IMR-90 (cell line): Measurements from ENCODE around the gene ZNF362. TPM values are rescaled to one million over a fixed set of nuclear protein-coding genes. Genes with fewer than 3 reads are reported as not detected.

Source experiments
- ATAC-seq: fragments of 200-7000 bp; cut with Tn5 transposase; 2 replicates; pipeline ENCODE4 v1.9.1; 2020; ENCODE audit warnings: low read depth, mild to moderate bottlenecking, moderate library complexity
- BruUV-seq: library from RNA; stranded (reverse); fragments of 400-500 nt; replicated peaks from 2 replicates; lab custom pipeline; 2021; lab: Mats Ljungman, UMichigan
- CTCF ChIA-PET: fragments of 300-600 bp; formaldehyde crosslinking; extraction: SDS; loops from one replicate; lab custom pipeline; 2021; ENCODE audit warnings: antibody characterized with exemption; lab: Yijun Ruan, JAX
- POLR2A ChIA-PET: fragments of 300-600 bp; sonication (Branson Sonifier 250); formaldehyde crosslinking; loops from one replicate; lab custom pipeline; 2022; ENCODE audit warnings: antibody characterized with exemption; ENCODE audit not compliant: unreplicated experiment; lab: Charles Lee
- DNase-seq: peaks from one replicate; pipeline ENCODE4 v3.0.0; 2013
- H2AFZ ChIP-seq: replicated peaks from 2 replicates; pipeline ENCODE3; 2013; ENCODE audit warnings: low read length, mild to moderate bottlenecking; ENCODE audit not compliant: poor library complexity
- H2AK5ac ChIP-seq: 2 replicates; pipeline ENCODE4 v1.6.1; 2013; ENCODE audit warnings: low read depth, low read length, inconsistent platforms
- H2AK9ac ChIP-seq: replicated peaks from 2 replicates; pipeline ENCODE3; 2013; ENCODE audit warnings: mild to moderate bottlenecking, low read depth, low read length, moderate library complexity; ENCODE audit not compliant: poor library complexity
- H2BK120ac ChIP-seq: 2 replicates; pipeline ENCODE4 v1.6.1; 2013; ENCODE audit warnings: low read depth, low read length, inconsistent platforms
- H2BK15ac ChIP-seq: 3 replicates; pipeline ENCODE4 v1.6.1; 2013; ENCODE audit warnings: low read depth, low read length, inconsistent platforms
- H2BK20ac ChIP-seq: 2 replicates; pipeline ENCODE4 v1.6.1; 2013; ENCODE audit warnings: low read depth, mild to moderate bottlenecking, inconsistent platforms, low read length, moderate library complexity
- H2BK5ac ChIP-seq: 2 replicates; pipeline ENCODE4 v1.6.1; 2013; ENCODE audit warnings: mild to moderate bottlenecking, low read depth, low read length, inconsistent platforms; ENCODE audit not compliant: poor library complexity, severe bottlenecking
- H3K14ac ChIP-seq: replicated peaks from 2 replicates; pipeline ENCODE4 v1.6.1; 2013; ENCODE audit warnings: low read depth, low read length, inconsistent platforms
- H3K18ac ChIP-seq: 2 replicates; pipeline ENCODE4 v1.6.1; 2013; ENCODE audit warnings: low read depth, low read length, control low read depth
- H3K23ac ChIP-seq: 2 replicates; pipeline ENCODE4 v1.6.1; 2013; ENCODE audit warnings: low read depth, low read length, inconsistent platforms
- H3K27ac ChIP-seq: 2 replicates; pipeline ENCODE4 v1.5.1; 2013; ENCODE audit warnings: mild to moderate bottlenecking, control low read depth, low read length; ENCODE audit not compliant: insufficient read depth
- H3K27me3 ChIP-seq: 2 replicates; pipeline ENCODE4 v1.6.1; 2013; ENCODE audit warnings: low read length; ENCODE audit not compliant: control insufficient read depth, insufficient read depth
- H3K36me3 ChIP-seq: 2 replicates; pipeline ENCODE4 v1.6.1; 2013; ENCODE audit warnings: low read length, mixed read lengths; ENCODE audit not compliant: control insufficient read depth, insufficient read depth
- H3K4ac ChIP-seq: 2 replicates; pipeline ENCODE4 v1.6.1; 2013; ENCODE audit warnings: low read depth, low read length, inconsistent platforms
- H3K4me1 ChIP-seq: 2 replicates; pipeline ENCODE4 v1.6.1; 2013; ENCODE audit warnings: low read length, mixed read lengths; ENCODE audit not compliant: control insufficient read depth, insufficient read depth
- H3K4me2 ChIP-seq: 2 replicates; pipeline ENCODE4 v1.6.1; 2013; ENCODE audit warnings: low read depth, mild to moderate bottlenecking, control low read depth, low read length, moderate library complexity
- H3K4me3 ChIP-seq: 2 replicates; pipeline ENCODE4 v1.5.1; 2013; ENCODE audit warnings: low read depth, mild to moderate bottlenecking, control low read depth, low read length, moderate library complexity; ENCODE audit not compliant: insufficient read depth
- H3K56ac ChIP-seq: 2 replicates; pipeline ENCODE4 v1.6.1; 2013; ENCODE audit warnings: low read length, inconsistent platforms; ENCODE audit not compliant: insufficient read depth; ENCODE audit errors: extremely low read depth
- H3K79me1 ChIP-seq, 2 experiments: 2 replicates each; pipeline ENCODE4 v1.6.1; 2013; ENCODE audit warnings: low read length in 2 of 2, inconsistent platforms in 1 of 2, low read depth in 1 of 2
- H3K9ac ChIP-seq: 2 replicates; pipeline ENCODE4 v1.6.1; 2013; ENCODE audit warnings: low read depth, low read length, control low read depth
- H3K9me1 ChIP-seq: 2 replicates; pipeline ENCODE4 v1.6.1; 2013; ENCODE audit warnings: low read length, inconsistent platforms; ENCODE audit not compliant: insufficient read depth
- H3K9me3 ChIP-seq: 2 replicates; pipeline ENCODE4 v1.6.1; 2013; ENCODE audit warnings: low read length; ENCODE audit not compliant: control insufficient read depth, insufficient read depth
- H4K20me1 ChIP-seq: 2 replicates; pipeline ENCODE4 v1.6.1; 2013; ENCODE audit warnings: low read length, inconsistent platforms; ENCODE audit not compliant: insufficient read depth
- H4K5ac ChIP-seq: 2 replicates; pipeline ENCODE4 v1.6.1; 2013; ENCODE audit warnings: mild to moderate bottlenecking, low read depth, low read length, control low read depth
- H4K8ac ChIP-seq, 2 experiments: 2 replicates each; pipeline ENCODE4 v1.6.1; 2013; ENCODE audit warnings: low read depth in 2 of 2, low read length in 2 of 2, control low read depth in 1 of 2, inconsistent platforms in 1 of 2
- H4K91ac ChIP-seq: 2 replicates; pipeline ENCODE4 v1.6.1; 2013; ENCODE audit warnings: low read depth, low read length, inconsistent platforms; ENCODE audit not compliant: insufficient read depth
- BHLHE40 ChIP-seq: fragments of 150-350 bp; IDR thresholded peaks from 2 replicates; pipeline ENCODE4 v1.6.1; 2016; ENCODE audit warnings: mild to moderate bottlenecking, low read depth, low read length
- CHD1 ChIP-seq: IDR thresholded peaks from 2 replicates; pipeline ENCODE4 v1.6.1; 2012; ENCODE audit warnings: low read depth, low read length, improper control_type of control experiment
- FOS ChIP-seq: fragments of 150-350 bp; IDR thresholded peaks from 2 replicates; pipeline ENCODE4 v1.6.1; 2016; ENCODE audit warnings: low read depth, low read length
- MAFK ChIP-seq: IDR thresholded peaks from 2 replicates; pipeline ENCODE4 v1.6.1; 2012; ENCODE audit warnings: low read depth, low read length, improper control_type of control experiment
- MAZ ChIP-seq: IDR thresholded peaks from 2 replicates; pipeline ENCODE4 v1.6.1; 2012; ENCODE audit warnings: low read depth, mild to moderate bottlenecking, low read length, improper control_type of control experiment, moderate library complexity, borderline replicate concordance
- MXI1 ChIP-seq: IDR thresholded peaks from 2 replicates; pipeline ENCODE4 v1.6.1; 2012; ENCODE audit warnings: low read depth, mild to moderate bottlenecking, low read length, moderate library complexity, borderline replicate concordance
- NFE2L2 ChIP-seq: fragments of 150-350 bp; IDR thresholded peaks from 2 replicates; pipeline ENCODE4 v1.6.1; 2016; ENCODE audit warnings: low read depth, mild to moderate bottlenecking, low read length
- USF2 ChIP-seq: fragments of 150-350 bp; IDR thresholded peaks from 2 replicates; pipeline ENCODE4 v1.6.1; 2017; ENCODE audit warnings: mild to moderate bottlenecking, antibody characterized with exemption, low read length, low read depth
- WGBS, 2 experiments: methylation state at CpG; one replicate each; pipeline versions ENCODE4 v1.1.5 to v1.1.7; 2013; ENCODE audit warnings: missing lambda C conversion rate in 2 of 2; ENCODE audit not compliant: insufficient read length in 1 of 2; ENCODE audit errors: extremely low coverage in 2 of 2; 5-methylcytosine and 5-hydroxymethylcytosine counted together
- dilution Hi-C: fragments of 300-500 bp; cut with HindIII; formaldehyde crosslinking; loops from one replicate; pipeline ENCODE4 v1.14.3; 2018; ENCODE audit warnings: low sequenced_read_pairs; ENCODE audit not compliant: unreplicated experiment
- in situ Hi-C: fragments of 300-500 bp; cut with MboI; formaldehyde crosslinking; loops from 3 replicates; pipeline ENCODE4 v1.14.3; 2019; ENCODE audit warnings: low sequenced_read_pairs, inconsistent platforms, mixed read lengths
- intact Hi-C: fragments of 100-400 bp; cut with micrococcal nuclease; formaldehyde crosslinking; loops from 2 replicates; pipeline ENCODE4 v1.10.0; 2022
- polyA plus RNA-seq, 3 experiments: library from polyadenylated mRNA; depleted of rRNA; stranded (reverse); fragments of >200 nt; gene quantifications; 2 replicates each; pipeline ENCODE4 v1.2.3, GENCODE V29; 2012; ENCODE audit warnings: low replicate concordance in 1 of 3
- total RNA-seq: library from RNA; depleted of rRNA; stranded (reverse); fragments of >200 nt; gene quantifications from 2 replicates; pipeline ENCODE4 v1.2.3, GENCODE V29; 2012

The ZNF362 gene
- total and polyA plus RNA-seq, 2 of the 4 experiments (the other 2 are of a cell fraction), result 5.7 to 12.9 TPM

DNA sequence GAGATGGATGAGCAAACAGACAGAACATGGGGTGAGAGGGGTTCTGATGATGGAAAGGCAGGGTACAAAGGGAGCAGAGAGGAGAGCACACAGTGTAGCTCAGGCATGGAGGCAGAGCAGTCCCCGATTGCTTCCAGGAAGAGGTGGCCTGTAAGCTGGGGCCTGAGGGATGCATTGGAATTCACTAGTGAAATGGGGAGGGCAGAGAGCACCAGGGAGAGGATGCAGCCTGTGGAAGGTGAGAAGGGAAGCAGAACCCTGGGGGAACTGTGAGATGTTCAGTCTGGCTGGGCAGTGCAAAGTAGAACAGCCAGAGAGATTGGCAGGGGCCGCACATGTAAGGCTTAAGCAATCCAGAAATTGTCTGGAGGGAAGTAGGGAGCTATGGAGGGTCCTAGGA, 12.2 kb downstream of the ZNF362 start:
- ATAC-seq, result no peak
- TF ChIP-seq CHD1 (no peak), NFE2L2 (no peak), MAZ (no peak), MXI1 (no peak), BHLHE40 (no peak), USF2 (no peak), FOS (no peak), MAFK (no peak)
- in situ Hi-C loops (no loop called here), intact Hi-C loops (no loop called here), dilution Hi-C loops (no loop called here)
- peaks cover 22% of the 10 kb centered on the region; the same call in 1 of the 2 replicates for H3K9me1 ChIP-seq
- WGBS, 2 experiments, result 83% methylated on average over 1 of the region's 2 CpGs; no CpG with 5 or more reads in 1 of the 2 experiments
- no peak overlapping the region for H2BK15ac ChIP-seq
- peaks cover 47% of the 10 kb centered on the region for H4K20me1 ChIP-seq
- no peak overlapping the region for H2BK120ac ChIP-seq
- H3K27me3 ChIP-seq, result no peaks in the 10 kb centered on the region
- no peak overlapping the region for H3K4ac ChIP-seq
- H4K8ac ChIP-seq, result no peak overlapping the region
- H4K5ac ChIP-seq, result no peak overlapping the region
- peaks cover 16% of the 10 kb centered on the region; the same call in 1 of the 2 replicates for H3K36me3 ChIP-seq
- no peak overlapping the region for H3K56ac ChIP-seq
- peaks cover 2% of the 10 kb centered on the region; the same call in 1 of the 2 replicates for H3K4me1 ChIP-seq
- no peak overlapping the region for H3K4me3 ChIP-seq
- no peak overlapping the region for H3K27ac ChIP-seq
- H2BK5ac ChIP-seq, result no peak overlapping the region
- H3K23ac ChIP-seq, result no peak overlapping the region
- H2AK5ac ChIP-seq, result no peak overlapping the region
- H3K9ac ChIP-seq, result no peak overlapping the region
- H3K9me3 ChIP-seq, result no peaks in the 10 kb centered on the region
- no peak overlapping the region for H3K18ac ChIP-seq
- H3K79me1 ChIP-seq, result peaks cover 29 to 86% of the 10 kb centered on the region in 2 experiments
- DNase-seq, result no peak
- H3K14ac ChIP-seq, result no peak overlapping the region
- H4K91ac ChIP-seq, result no peak overlapping the region
- POLR2A ChIA-PET, result no interaction called here
- no peak overlapping the region for H2AK9ac ChIP-seq
- no peak overlapping the region for H2AFZ ChIP-seq
- H3K4me2 ChIP-seq, result no peak overlapping the region
- CTCF ChIA-PET, result interaction anchor here (0.9 to 1.2 kb wide), 2 partner anchors 27 to 131 kb away, joined by 3 to 4 read pairs; no protein-coding TSS in a partner anchor
- H2BK20ac ChIP-seq, result no peak overlapping the region
- no TSS peak for BruUV-seq
